CD4-positive, alpha-beta T cell (primary cell): ENCODE measurements around the gene H2BW1. TPM values are rescaled to one million over a fixed set of nuclear protein-coding genes. Genes with fewer than 3 reads are reported as not detected.
A peak's percentile ranks its signal among the peaks of the same experiment; 100 is the strongest.
"Not testable (repeated sequence)": the region's sequence is repeated elsewhere in the genome, so short reads cannot be mapped to it uniquely, and the experiment has no call there.

Source experiments
- ATAC-seq: fragments of 200-7000 bp; cut with Tn5 transposase; one replicate; pipeline ENCODE4 v1.10.0; 2022; ENCODE audit warnings: mild to moderate bottlenecking; ENCODE audit not compliant: poor library complexity
- CTCF ChIA-PET: fragments of 350-600 bp; sonication (Branson Sonifier 250); formaldehyde crosslinking; loops from one replicate; lab custom pipeline; 2021; ENCODE audit warnings: antibody characterized with exemption, inconsistent platforms; lab: Charles Lee
- POLR2A ChIA-PET: fragments of 350-600 bp; sonication (Branson Sonifier 250); formaldehyde crosslinking; loops from one replicate; lab custom pipeline; 2021; ENCODE audit warnings: antibody characterized with exemption, inconsistent platforms; lab: Charles Lee
- DNase-seq, 14 experiments: peaks; one replicate each; pipeline ENCODE4 v3.0.0-alpha.2; 2013 to 2020; ENCODE audit warnings: mixed read lengths in 2 of 14
- H3K27ac ChIP-seq, 2 donors: one replicate each; pipeline versions ENCODE4 v1.5.1 to v1.7.0; 2013; ENCODE audit warnings: low read length in 2 of 2, low read depth in 1 of 2, mild to moderate bottlenecking in 1 of 2
- H3K27me3 ChIP-seq, 2 experiments: 1 replicate in 1 of 2; 2 replicates in 1 of 2; pipeline versions ENCODE4 v1.6.1 to v1.7.0; 2013; ENCODE audit warnings: low read length in 2 of 2, control low read depth in 1 of 2, mild to moderate bottlenecking in 1 of 2, moderate library complexity in 1 of 2; ENCODE audit not compliant: insufficient read depth in 2 of 2, control insufficient read depth in 1 of 2
- H3K36me3 ChIP-seq: one replicate; pipeline ENCODE4 v1.6.1; 2013; ENCODE audit warnings: low read length, control low read depth; ENCODE audit not compliant: insufficient read depth
- H3K4me1 ChIP-seq: one replicate; pipeline ENCODE4 v1.6.1; 2013; ENCODE audit warnings: low read length, control low read depth; ENCODE audit not compliant: insufficient read depth
- H3K4me3 ChIP-seq: one replicate; pipeline ENCODE4 v1.5.1; 2013; ENCODE audit warnings: mild to moderate bottlenecking, low read length, moderate library complexity
- H3K9me3 ChIP-seq, 2 experiments: 1 replicate in 1 of 2; 2 replicates in 1 of 2; pipeline versions ENCODE4 v1.6.1 to v1.7.0; 2013; ENCODE audit warnings: low read length in 2 of 2, mild to moderate bottlenecking in 2 of 2, control low read depth in 1 of 2, moderate library complexity in 1 of 2; ENCODE audit not compliant: control insufficient read depth in 1 of 2, insufficient read depth in 1 of 2
- H3K27ac Mint-ChIP-seq: one replicate; pipeline ENCODE4 v1.8.0; 2020; ENCODE audit warnings: mixed read lengths
- H3K27me3 Mint-ChIP-seq: one replicate; pipeline ENCODE4 v1.8.0; 2021; ENCODE audit warnings: mixed read lengths
- H3K36me3 Mint-ChIP-seq: one replicate; pipeline ENCODE4 v1.8.0; 2021; ENCODE audit warnings: low read depth, mixed read lengths
- H3K4me1 Mint-ChIP-seq: one replicate; pipeline ENCODE4 v1.8.0; 2021; ENCODE audit warnings: low read depth, mixed read lengths
- H3K4me3 Mint-ChIP-seq: one replicate; pipeline ENCODE4 v1.8.0; 2020; ENCODE audit warnings: mild to moderate bottlenecking, mixed read lengths
- H3K9me3 Mint-ChIP-seq: one replicate; pipeline ENCODE4 v1.8.0; 2020; ENCODE audit warnings: mixed read lengths
- intact Hi-C, 2 experiments: fragments of 100-400 bp; cut with DNase I in 1 of 2; cut with micrococcal nuclease in 1 of 2; formaldehyde crosslinking; loops; one replicate each; pipeline versions ENCODE4 v1.15.1 to v1.9.0; 2023 to 2025; cut with DNase I, micrococcal nuclease
- total RNA-seq, 174 experiments: library from RNA in 2 of 174; stranded (reverse) in 2 of 174; gene quantifications; one replicate each; pipeline ENCODE4 v1.2.3 and lab custom pipeline; 2021 to 2026
- TF ChIP-seq, protein P1 (sequence below): fragments of 200-600 bp; IDR thresholded peaks from one replicate; pipeline ENCODE4 v1.8.0; 2022; ENCODE audit warnings: antibody characterized with exemption, mild to moderate bottlenecking

The H2BW1 gene
- total RNA-seq, 2 experiments from 2014 or later, result not detected

DNA sequence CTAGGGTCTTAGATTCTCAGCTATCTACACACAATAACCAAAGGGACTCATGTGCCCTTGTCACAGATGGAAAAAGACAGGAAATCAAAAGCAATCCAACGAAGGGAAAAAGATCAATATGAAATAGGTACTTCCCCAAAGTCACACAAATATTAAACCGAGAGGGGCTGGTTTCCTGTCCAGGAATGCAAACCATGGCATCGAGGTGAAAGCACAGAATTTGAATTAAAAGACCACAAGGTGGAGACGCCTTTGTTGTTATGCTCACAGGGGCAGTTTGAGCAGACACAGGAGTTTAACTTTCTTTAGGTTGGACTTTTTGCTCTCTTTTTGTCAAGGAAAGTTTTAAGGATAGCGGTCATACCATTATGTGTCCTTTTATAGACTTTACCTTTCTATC, 14.3 kb downstream of the H2BW1 start:
- intact Hi-C loops, result no loop called here
- TF ChIP-seq, protein P1, sequence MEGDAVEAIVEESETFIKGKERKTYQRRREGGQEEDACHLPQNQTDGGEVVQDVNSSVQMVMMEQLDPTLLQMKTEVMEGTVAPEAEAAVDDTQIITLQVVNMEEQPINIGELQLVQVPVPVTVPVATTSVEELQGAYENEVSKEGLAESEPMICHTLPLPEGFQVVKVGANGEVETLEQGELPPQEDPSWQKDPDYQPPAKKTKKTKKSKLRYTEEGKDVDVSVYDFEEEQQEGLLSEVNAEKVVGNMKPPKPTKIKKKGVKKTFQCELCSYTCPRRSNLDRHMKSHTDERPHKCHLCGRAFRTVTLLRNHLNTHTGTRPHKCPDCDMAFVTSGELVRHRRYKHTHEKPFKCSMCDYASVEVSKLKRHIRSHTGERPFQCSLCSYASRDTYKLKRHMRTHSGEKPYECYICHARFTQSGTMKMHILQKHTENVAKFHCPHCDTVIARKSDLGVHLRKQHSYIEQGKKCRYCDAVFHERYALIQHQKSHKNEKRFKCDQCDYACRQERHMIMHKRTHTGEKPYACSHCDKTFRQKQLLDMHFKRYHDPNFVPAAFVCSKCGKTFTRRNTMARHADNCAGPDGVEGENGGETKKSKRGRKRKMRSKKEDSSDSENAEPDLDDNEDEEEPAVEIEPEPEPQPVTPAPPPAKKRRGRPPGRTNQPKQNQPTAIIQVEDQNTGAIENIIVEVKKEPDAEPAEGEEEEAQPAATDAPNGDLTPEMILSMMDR, result no peak

DNA sequence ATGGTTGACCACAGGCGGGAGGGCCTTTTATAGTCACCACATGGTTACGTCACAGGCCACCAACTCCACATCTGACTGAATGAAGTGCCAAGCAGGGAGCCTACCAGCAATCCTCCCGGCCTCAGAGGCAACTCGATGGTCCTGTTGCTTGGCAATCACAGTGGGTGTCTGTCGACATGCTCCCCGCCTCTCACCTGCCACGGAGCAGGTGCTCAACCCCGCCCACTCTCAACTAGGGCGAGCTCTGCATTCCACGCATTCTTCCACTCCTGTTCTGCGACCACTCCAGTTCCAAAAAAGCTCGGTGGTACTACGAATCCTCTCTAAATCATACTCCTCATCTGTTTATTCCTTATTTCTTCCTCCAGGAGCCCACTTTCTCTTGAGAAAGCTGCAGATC, 30.0 kb downstream of the H2BW1 start:
- H3K4me1 ChIP-seq, ATAC-seq, H3K4me1 Mint-ChIP-seq, DNase-seq, CTCF ChIA-PET, H3K9me3 Mint-ChIP-seq, H3K27me3 Mint-ChIP-seq, H3K27ac Mint-ChIP-seq, intact Hi-C loops, H3K27me3 ChIP-seq, POLR2A ChIA-PET, H3K27ac ChIP-seq, H3K36me3 Mint-ChIP-seq, H3K4me3 ChIP-seq, H3K9me3 ChIP-seq, H3K36me3 ChIP-seq, H3K4me3 Mint-ChIP-seq: not testable (repeated sequence)

More for the DNA sequence above, 14.3 kb downstream of the H2BW1 start:
- Mint-ChIP-seq H3K27ac (no peak overlapping the region), H3K4me1 (no peaks in the 10 kb centered on the region), H3K36me3 (no peaks in the 10 kb centered on the region), H3K4me3 (no peak overlapping the region), H3K9me3 (no peaks in the 10 kb centered on the region), H3K27me3 (peaks cover 7% of the 10 kb centered on the region)
- H3K27ac ChIP-seq, result no peak overlapping the region
- ChIA-PET CTCF (no interaction called here), POLR2A (no interaction called here)
- H3K4me3 ChIP-seq, result no peak overlapping the region
- H3K36me3 ChIP-seq, result no peaks in the 10 kb centered on the region
- no peaks in the 10 kb centered on the region for H3K4me1 ChIP-seq
- no peaks in the 10 kb centered on the region for H3K9me3 ChIP-seq
- H3K27me3 ChIP-seq, result no peaks in the 10 kb centered on the region
- no peak for ATAC-seq
- DNase-seq, result no peak

DNA sequence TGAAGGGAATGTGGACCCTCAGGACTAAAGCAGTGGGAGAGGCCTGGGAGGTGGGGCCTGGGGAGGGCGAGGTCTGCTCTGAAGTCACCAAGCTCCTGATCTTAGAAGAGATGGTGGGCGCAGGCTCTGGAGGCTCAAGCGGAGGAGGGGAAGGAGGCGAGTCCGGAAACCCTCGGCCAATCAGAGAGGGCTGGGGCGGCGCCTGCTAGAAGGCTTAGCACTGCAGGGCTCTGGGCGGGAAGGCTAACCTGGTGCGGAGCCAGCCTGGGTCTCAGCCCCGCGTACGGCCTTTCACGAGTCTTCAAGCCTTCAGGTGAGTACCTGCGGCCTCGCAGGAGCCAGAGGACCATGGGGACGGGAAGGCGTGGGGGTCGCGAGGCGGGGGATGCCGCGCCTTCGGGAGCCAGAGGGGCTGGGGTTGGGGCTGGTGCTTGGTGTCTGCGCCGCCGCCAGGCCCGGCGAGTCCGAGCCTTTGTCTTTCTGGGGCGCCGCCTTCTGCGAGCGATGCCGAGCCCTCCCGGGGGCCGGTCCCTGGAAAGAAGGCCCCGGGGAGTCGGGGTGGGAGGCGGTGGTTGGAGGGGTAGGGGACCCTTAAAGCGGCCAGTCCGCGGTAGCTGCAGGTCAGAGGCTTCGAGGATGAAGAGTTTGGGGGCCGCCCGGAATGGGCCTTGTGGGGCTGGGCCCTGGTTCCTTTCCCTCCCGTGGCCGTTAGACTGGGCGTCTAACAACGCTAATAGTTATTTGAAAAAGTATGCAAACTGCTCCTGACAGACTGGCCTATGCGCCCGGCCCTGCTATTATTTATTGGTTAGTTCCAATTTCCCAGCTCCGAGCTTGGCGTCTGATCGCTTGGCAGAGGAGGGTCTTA, 50.9 kb downstream of the H2BW1 start, which contains the start of gene TMSB15B:
Gene TMSB15B, plus strand, starts transcription at position 217 of the 868 bp plus-strand sequence.
- H3K9me3 Mint-ChIP-seq, CTCF ChIA-PET, DNase-seq, H3K4me1 Mint-ChIP-seq, H3K4me1 ChIP-seq, H3K27ac Mint-ChIP-seq, intact Hi-C loops, H3K36me3 ChIP-seq, H3K9me3 ChIP-seq, H3K4me3 Mint-ChIP-seq, H3K27me3 Mint-ChIP-seq, POLR2A ChIA-PET, H3K27me3 ChIP-seq, H3K36me3 Mint-ChIP-seq, H3K27ac ChIP-seq, H3K4me3 ChIP-seq: not testable (repeated sequence)
- peak; percentile 98 for ATAC-seq

Other genes with a start within 250 kb of the H2BW1 start
- not detected for gene PLP1, start 236.9 kb downstream of the H2BW1 start, total RNA-seq
- gene RAB9B, start 181.5 kb downstream of the H2BW1 start, total RNA-seq, result under 1 TPM in 1 of 2 experiments, not detected in 1; 0.11 TPM
- gene TMSB15B, start 51.1 kb downstream of the H2BW1 start, total RNA-seq, result 1 to 10 TPM; 8.0 to 9.0 TPM
- not detected for gene H2BW2, start 26.2 kb upstream of the H2BW1 start, total RNA-seq
- 1 to 10 TPM; 3.7 to 4.1 TPM for gene TMSB15C, start 62.5 kb upstream of the H2BW1 start, total RNA-seq
- gene ZCCHC18, start 98.8 kb upstream of the H2BW1 start, total RNA-seq, result 1 to 10 TPM; 2.9 to 3.8 TPM
- 1 to 10 TPM; 5.1 TPM for gene SLC25A53, start 143.3 kb upstream of the H2BW1 start, total RNA-seq
- gene FAM199X, start 152.7 kb upstream of the H2BW1 start, total RNA-seq, result 10 to 100 TPM; 16.4 to 17.1 TPM
- not detected for gene ESX1, start 241.2 kb upstream of the H2BW1 start, total RNA-seq